K562 (cell line): ENCODE results near the gene TCF23. TPM values are rescaled to one million over a fixed set of nuclear protein-coding genes. Genes with fewer than 3 reads are reported as not detected.

Experiments
- ATAC-seq: fragments of 200-7000 bp; cut with Tn5 transposase; 3 replicates; pipeline ENCODE4 v1.9.1; 2020; ENCODE audit warnings: moderate library complexity
- BruUV-seq: library from RNA; stranded (reverse); fragments of 400-500 nt; replicated peaks from 2 replicates; lab custom pipeline; 2021; lab: Mats Ljungman, UMichigan
- CTCF ChIA-PET: fragments of 300-600 bp; formaldehyde crosslinking; extraction: SDS; loops from one replicate; lab custom pipeline; 2021; ENCODE audit warnings: low intra/inter-chr PET ratio; lab: Yijun Ruan, JAX
- POLR2A ChIA-PET: fragments of 300-600, 350-650 bp; sonication (Branson Sonifier 250); formaldehyde crosslinking; extraction: SDS; loops from one replicate; lab custom pipeline; 2021; ENCODE audit warnings: antibody characterized with exemption, inconsistent platforms; lab: Yijun Ruan, JAX
- DNase-seq, 4 experiments: peaks; one replicate each; pipeline versions ENCODE4 v3.0.0 to v3.0.0-alpha.2; 2011 to 2018; ENCODE audit warnings: low spot score in 3 of 4, mixed read lengths in 3 of 4; ENCODE audit errors: extremely low read depth in 1 of 4
- FAIRE-seq: peaks from 2 replicates; lab custom pipeline; 2011; peaks lifted over from hg19 to GRCh38; lab: Jason Lieb, UNC
- H2AFZ ChIP-seq: 2 replicates; pipeline ENCODE4 v1.6.0; 2011; ENCODE audit warnings: low read depth, low read length, control low read depth, inconsistent platforms
- H3K27ac ChIP-seq: fragments of 200-600 bp; 3 replicates; pipeline ENCODE4 v1.8.0; 2011; ENCODE audit warnings: low read depth, mild to moderate bottlenecking, control low read depth, inconsistent platforms, low read length, moderate library complexity, mixed read lengths; ENCODE audit errors: extremely low read depth
- H3K27me3 ChIP-seq, 2 experiments: fragments of 300-600 bp in 1 of 2; 2 replicates in 1 of 2; 3 replicates in 1 of 2; pipeline versions ENCODE4 v1.6.0 to v1.8.0; 2011; ENCODE audit warnings: inconsistent platforms in 2 of 2, low read length in 2 of 2, mild to moderate bottlenecking in 1 of 2, mixed read lengths in 1 of 2, moderate library complexity in 1 of 2; ENCODE audit not compliant: control insufficient read depth in 2 of 2, insufficient read depth in 2 of 2
- H3K36me3 ChIP-seq: fragments of 300-600 bp; 3 replicates; pipeline ENCODE4 v1.8.0; 2011; ENCODE audit warnings: mild to moderate bottlenecking, low read length, inconsistent platforms; ENCODE audit not compliant: control insufficient read depth, insufficient read depth
- H3K4me1 ChIP-seq, 2 experiments: fragments of 200-600 bp in 1 of 2; replicated peaks in 1 of 2; 2 replicates in 1 of 2; 3 replicates in 1 of 2; pipeline versions ENCODE4 v1.5.1 to v1.8.0; 2011; ENCODE audit warnings: inconsistent platforms in 2 of 2, low read length in 2 of 2, mild to moderate bottlenecking in 1 of 2, mixed read lengths in 1 of 2, moderate library complexity in 1 of 2; ENCODE audit not compliant: control insufficient read depth in 2 of 2, insufficient read depth in 2 of 2
- H3K4me2 ChIP-seq: 2 replicates; pipeline ENCODE4 v1.6.1; 2011; ENCODE audit warnings: low read length, control low read depth, inconsistent platforms, mixed read lengths; ENCODE audit not compliant: insufficient read depth
- H3K4me3 ChIP-seq: fragments of 200-600 bp; sonication (generic), shearing (Covaris generic); 2 replicates; pipeline ENCODE4 v1.5.1; 2016; ENCODE audit warnings: control low read depth, inconsistent platforms
- H3K79me2 ChIP-seq: fragments of 200-600 bp; 3 replicates; pipeline ENCODE4 v1.8.0; 2011; ENCODE audit warnings: low read length, inconsistent platforms; ENCODE audit not compliant: control insufficient read depth, insufficient read depth
- H3K9ac ChIP-seq, 2 experiments: 2 replicates each; pipeline versions ENCODE4 v1.6.0 to v1.6.1; 2011; ENCODE audit warnings: low read depth in 2 of 2, low read length in 2 of 2, control low read depth in 1 of 2, inconsistent platforms in 1 of 2, mild to moderate bottlenecking in 1 of 2, mixed read lengths in 1 of 2; ENCODE audit not compliant: insufficient read depth in 1 of 2
- H3K9me1 ChIP-seq: one replicate; pipeline ENCODE4 v1.6.0; 2011; ENCODE audit warnings: inconsistent platforms, mild to moderate bottlenecking, low read length, moderate library complexity; ENCODE audit not compliant: control insufficient read depth, insufficient read depth
- H3K9me3 ChIP-seq: replicated peaks from 2 replicates; pipeline ENCODE4 v1.5.1; 2011; ENCODE audit warnings: low read depth, low read length, inconsistent platforms; ENCODE audit not compliant: control insufficient read depth, insufficient read depth
- H4K20me1 ChIP-seq: replicated peaks from 2 replicates; pipeline ENCODE4 v1.6.1; 2011; ENCODE audit warnings: low read length, inconsistent platforms, mixed read lengths; ENCODE audit not compliant: control insufficient read depth, insufficient read depth
- HNRNPLL ChIP-seq: fragments of 200-400 bp; formaldehyde crosslinking; IDR thresholded peaks from 2 replicates; pipeline ENCODE4 v1.6.1; 2017; ENCODE audit warnings: low read length, low read depth, mild to moderate bottlenecking; ENCODE audit not compliant: poor library complexity, severe bottlenecking
- SMARCA5 ChIP-seq: fragments of 450-650 bp; IDR thresholded peaks from 2 replicates; pipeline ENCODE4 v1.6.1; 2016
- SMARCC2 ChIP-seq: fragments of 450-650 bp; IDR thresholded peaks from 2 replicates; pipeline ENCODE4 v1.6.1; 2017; ENCODE audit warnings: antibody characterized with exemption, moderate library complexity, mild to moderate bottlenecking, low read depth
- WGBS: fragments of 100-300 bp; shearing (Covaris generic); methylation state at CpG from one replicate; pipeline ENCODE4 v1.1.6; 2016; ENCODE audit warnings: low coverage, mixed read lengths; ENCODE audit not compliant: insufficient coverage; ENCODE audit errors: missing lambda C conversion rate; 5-methylcytosine and 5-hydroxymethylcytosine counted together
- in situ Hi-C: fragments of 300-500 bp; cut with MboI; formaldehyde crosslinking; loops from 4 replicates; pipeline ENCODE4 v1.15.0; 2018; ENCODE audit warnings: inconsistent platforms, mixed read lengths
- intact Hi-C: fragments of 100-400 bp; cut with micrococcal nuclease; formaldehyde crosslinking; loops from 2 replicates; pipeline ENCODE4 v1.14.2; 2022
- polyA plus RNA-seq, 8 experiments: library from polyadenylated mRNA; depleted of rRNA in 4 of 8; stranded (reverse) in 5 of 8; unstranded in 3 of 8; fragments of >200 nt; fragmentation: Nextera tagmentation in 2 of 8; fragmentation: Illumina TruSeq in 1 of 8; extraction: Ambion mirVana in 2 of 8; extraction: Trizol in 1 of 8; gene quantifications; 2 replicates each; pipeline versions ENCODE4 v1.2.1 to v1.2.3, GENCODE V29; 2011 to 2014; ENCODE audit warnings: inconsistent platforms in 1 of 8, missing spikeins in 1 of 8
- total RNA-seq, 7 experiments: library from RNA; depleted of rRNA in 6 of 7; stranded (reverse); fragments of >200 nt in 6 of 7; fragmentation: Illumina TruSeq in 2 of 7; extraction: Trizol in 2 of 7; gene quantifications; 2 replicates each; pipeline versions ENCODE4 v1.2.1 to v1.2.3, GENCODE V29; 2011 to 2021; ENCODE audit warnings: low replicate concordance in 1 of 7

Gene TCF23
- total and polyA plus RNA-seq, 9 of the 15 experiments (the other 6 are each of a cell fraction or from before 2014, with no cell fraction given), result 0.07 TPM; not detected in 8

- no peak for TF ChIP-seq SMARCC2
Measured at GRCh38 chr2:27121906-27122305, 26.9 kb upstream of the TCF23 start (continued).

DNA sequence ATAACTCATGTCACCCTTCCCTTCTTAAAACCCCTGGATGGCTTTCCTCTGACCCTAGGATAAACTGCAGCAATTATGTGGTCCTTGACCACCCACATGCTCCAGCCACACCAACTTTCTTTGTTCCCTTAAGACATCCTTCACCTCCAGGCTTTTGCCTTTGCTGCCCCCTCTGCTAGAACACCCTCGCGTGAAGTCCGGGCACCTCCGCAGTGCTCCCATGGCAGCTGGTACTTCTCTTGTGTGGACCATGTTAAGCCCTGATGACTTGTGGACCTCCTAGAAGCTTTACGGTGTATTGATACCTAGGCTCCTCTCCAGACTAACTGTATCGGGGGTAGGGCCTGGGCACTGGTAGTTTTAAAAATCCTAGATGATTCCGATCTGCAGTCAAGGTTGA lies 26.0 kb upstream of the TCF23 start:
- peak overlapping the region; percentile 82 for H3K4me2 ChIP-seq
- H4K20me1 ChIP-seq, result no peaks in the 10 kb centered on the region
- H3K9me1 ChIP-seq, result no peaks in the 10 kb centered on the region
- H3K9ac ChIP-seq, result no peak overlapping the region
- no peaks in the 10 kb centered on the region for H3K9me3 ChIP-seq
- TF ChIP-seq SMARCA5 (no peak), HNRNPLL (peak; percentile 1)
- 58% methylated on average over 7 of the region's 7 CpGs for WGBS
- ATAC-seq (no peak), FAIRE-seq (no peak), DNase-seq (no peak)
- BruUV-seq, result no TSS peak
- ChIA-PET CTCF (no interaction called here), POLR2A (interaction anchor here (0.7 to 4.1 kb wide), 4 partner anchors 10 to 354 kb away, joined by 3 to 17 read pairs (median 3); no protein-coding TSS in a partner anchor)
- H2AFZ ChIP-seq, result peak overlapping the region; percentile 98
- H3K4me1 ChIP-seq, result peaks cover 10 to 23% of the 10 kb centered on the region in 2 experiments; a peak in 4 of 5 replicates
- H3K4me3 ChIP-seq, result no peak overlapping the region
- in situ Hi-C loops (no loop called here), intact Hi-C loops (no loop called here)
- H3K79me2 ChIP-seq, result no peaks in the 10 kb centered on the region
- no peaks in the 10 kb centered on the region for H3K36me3 ChIP-seq
- peaks cover 7 to 11% of the 10 kb centered on the region in 2 experiments; a peak in 4 of 5 replicates for H3K27me3 ChIP-seq
- H3K27ac ChIP-seq, result no peak overlapping the region
